Skeletal muscle tissue (tissue), 4 donors: ENCODE results near the gene C10orf67. TPM values are rescaled to one million over a fixed set of nuclear protein-coding genes. Genes with fewer than 3 reads are reported as not detected.

Source experiments
- H3K27ac ChIP-seq: one replicate; pipeline ENCODE4 v1.7.0; 2013; ENCODE audit warnings: mild to moderate bottlenecking, low read depth, low read length, inconsistent platforms
- H3K27me3 ChIP-seq, 3 donors: one replicate each; pipeline ENCODE4 v1.7.0; 2013; ENCODE audit warnings: low read length in 3 of 3; ENCODE audit not compliant: control insufficient read depth in 3 of 3, insufficient read depth in 3 of 3
- H3K36me3 ChIP-seq, 3 donors: one replicate each; pipeline ENCODE4 v1.7.0; 2013; ENCODE audit warnings: low read length in 3 of 3; ENCODE audit not compliant: control insufficient read depth in 3 of 3, insufficient read depth in 3 of 3
- H3K4me1 ChIP-seq, 3 donors: one replicate each; pipeline ENCODE4 v1.7.0; 2013; ENCODE audit warnings: low read length in 3 of 3, mild to moderate bottlenecking in 3 of 3; ENCODE audit not compliant: control insufficient read depth in 3 of 3, insufficient read depth in 3 of 3
- H3K4me3 ChIP-seq, 3 donors: one replicate each; pipeline ENCODE4 v1.7.0; 2013; ENCODE audit warnings: low read length in 3 of 3
- H3K9ac ChIP-seq, 3 donors: one replicate each; pipeline ENCODE4 v1.7.0; 2013; ENCODE audit warnings: low read length in 3 of 3, mild to moderate bottlenecking in 3 of 3, moderate library complexity in 2 of 3, low read depth in 1 of 3
- H3K9me3 ChIP-seq, 3 donors: one replicate each; pipeline ENCODE4 v1.7.0; 2013; ENCODE audit warnings: low read length in 3 of 3; ENCODE audit not compliant: control insufficient read depth in 3 of 3
- total RNA-seq: library from RNA; depleted of rRNA; stranded (reverse); fragments of >200 nt; gene quantifications from one replicate; pipeline ENCODE4 v1.2.3, GENCODE V29; 2014
- donor health status: Osteomylitis.

C10orf67 gene
- total RNA-seq, 1 donor from 2014 or later: under 0.01 TPM

GRCh38 chr10:23201837-23202236 is 142.8 kb downstream of the C10orf67 start:
- no peak overlapping the region for H3K9ac ChIP-seq
- H3K36me3 ChIP-seq: no peaks in the 10 kb centered on the region
- H3K27me3 ChIP-seq: peaks cover 29 to 65% (median 40%) of the 10 kb centered on the region in 3 donors

GRCh38 chr10:23200997-23201652 is 143.5 kb downstream of the C10orf67 start:
- peaks cover 36 to 72% (median 46%) of the 10 kb centered on the region in 3 donors for H3K27me3 ChIP-seq
- no peak overlapping the region for H3K4me3 ChIP-seq
- no peak overlapping the region for H3K27ac ChIP-seq
- no peaks in the 10 kb centered on the region for H3K9me3 ChIP-seq
- no peak overlapping the region for H3K9ac ChIP-seq
- H3K4me1 ChIP-seq: peaks cover 0 to 2% (median 0%) of the 10 kb centered on the region in 3 donors
- H3K36me3 ChIP-seq: no peaks in the 10 kb centered on the region

More at GRCh38 chr10:23201837-23202236, 142.8 kb downstream of the C10orf67 start:
- H3K9me3 ChIP-seq: no peaks in the 10 kb centered on the region
- H3K4me1 ChIP-seq: peaks cover 0 to 2% (median 0%) of the 10 kb centered on the region in 3 donors
- no peak overlapping the region for H3K27ac ChIP-seq
- H3K4me3 ChIP-seq: no peak overlapping the region

GRCh38 chr10:23200586-23200985 is 144.0 kb downstream of the C10orf67 start:
- Histone ChIP-seq H3K4me3 (no peak overlapping the region), H3K27me3 (peaks cover 42 to 76% (median 51%) of the 10 kb centered on the region in 3 donors), H3K4me1 (peaks cover 0 to 2% (median 0%) of the 10 kb centered on the region in 3 donors), H3K9me3 (no peaks in the 10 kb centered on the region), H3K9ac (no peak overlapping the region), H3K27ac (no peak overlapping the region), H3K36me3 (no peaks in the 10 kb centered on the region)

GRCh38 chr10:23199768-23200511 is 144.7 kb downstream of the C10orf67 start:
- H3K27me3 ChIP-seq: peaks cover 47 to 83% (median 57%) of the 10 kb centered on the region in 3 donors
- H3K9ac ChIP-seq: no peak overlapping the region
- H3K36me3 ChIP-seq: no peaks in the 10 kb centered on the region
- H3K27ac ChIP-seq: no peak overlapping the region
- no peaks in the 10 kb centered on the region for H3K9me3 ChIP-seq
- no peak overlapping the region for H3K4me3 ChIP-seq
- H3K4me1 ChIP-seq: peaks cover 0 to 2% (median 0%) of the 10 kb centered on the region in 3 donors

- H3K4me1 ChIP-seq: peaks cover 0 to 2% (median 0%) of the 10 kb centered on the region in 3 donors
- peaks cover 51 to 85% (median 64%) of the 10 kb centered on the region in 3 donors for H3K27me3 ChIP-seq
- H3K27ac ChIP-seq: no peak overlapping the region
- H3K9me3 ChIP-seq: no peaks in the 10 kb centered on the region
- no peak overlapping the region for H3K9ac ChIP-seq
- H3K4me3 ChIP-seq: no peak overlapping the region
- no peaks in the 10 kb centered on the region for H3K36me3 ChIP-seq
These were observed 145.4 kb downstream of the C10orf67 start for GRCh38 chr10:23198940-23199767.

- Histone ChIP-seq H3K4me1 (peaks cover 0 to 2% (median 0%) of the 10 kb centered on the region in 3 donors), H3K36me3 (no peaks in the 10 kb centered on the region), H3K9ac (no peak overlapping the region), H3K4me3 (no peak overlapping the region), H3K9me3 (no peaks in the 10 kb centered on the region), H3K27me3 (peaks cover 51 to 82% (median 60%) of the 10 kb centered on the region in 3 donors), H3K27ac (no peak overlapping the region)
These were observed 146.0 kb downstream of the C10orf67 start for GRCh38 chr10:23198610-23198939.

GRCh38 chr10:23197416-23197861 is 147.2 kb downstream of the C10orf67 start:
- Histone ChIP-seq H3K27me3 (peaks cover 56 to 82% (median 58%) of the 10 kb centered on the region in 3 donors), H3K27ac (no peak overlapping the region), H3K4me1 (peaks cover 0 to 2% (median 0%) of the 10 kb centered on the region in 3 donors), H3K4me3 (no peak overlapping the region), H3K9ac (no peak overlapping the region), H3K9me3 (no peaks in the 10 kb centered on the region), H3K36me3 (no peaks in the 10 kb centered on the region)

- Histone ChIP-seq H3K27me3 (peaks cover 56 to 83% (median 60%) of the 10 kb centered on the region in 3 donors), H3K4me1 (peaks cover 0 to 2% (median 0%) of the 10 kb centered on the region in 3 donors), H3K9me3 (no peaks in the 10 kb centered on the region)
These were observed 147.7 kb downstream of the C10orf67 start for GRCh38 chr10:23196915-23197314.

GRCh38 chr10:23195846-23196600 is 148.6 kb downstream of the C10orf67 start:
- no peaks in the 10 kb centered on the region for H3K36me3 ChIP-seq
- no peak overlapping the region for H3K9ac ChIP-seq
- H3K27ac ChIP-seq: no peak overlapping the region
- peaks cover 0 to 2% (median 0%) of the 10 kb centered on the region in 3 donors for H3K4me1 ChIP-seq
- H3K9me3 ChIP-seq: no peaks in the 10 kb centered on the region
- H3K4me3 ChIP-seq: no peak overlapping the region
- peaks cover 62 to 86% (median 66%) of the 10 kb centered on the region in 3 donors for H3K27me3 ChIP-seq

More at GRCh38 chr10:23196915-23197314, 147.7 kb downstream of the C10orf67 start:
- Histone ChIP-seq H3K4me3 (no peak overlapping the region), H3K36me3 (no peaks in the 10 kb centered on the region), H3K9ac (no peak overlapping the region), H3K27ac (no peak overlapping the region)
